ENCODE measurements around the gene TAF1C. TPM values are rescaled to one million over a fixed set of nuclear protein-coding genes. Genes with fewer than 3 reads are reported as not detected.

The TAF1C gene
- total RNA-seq, 1 donor from 2014 or later = 74.7 TPM

DNA sequence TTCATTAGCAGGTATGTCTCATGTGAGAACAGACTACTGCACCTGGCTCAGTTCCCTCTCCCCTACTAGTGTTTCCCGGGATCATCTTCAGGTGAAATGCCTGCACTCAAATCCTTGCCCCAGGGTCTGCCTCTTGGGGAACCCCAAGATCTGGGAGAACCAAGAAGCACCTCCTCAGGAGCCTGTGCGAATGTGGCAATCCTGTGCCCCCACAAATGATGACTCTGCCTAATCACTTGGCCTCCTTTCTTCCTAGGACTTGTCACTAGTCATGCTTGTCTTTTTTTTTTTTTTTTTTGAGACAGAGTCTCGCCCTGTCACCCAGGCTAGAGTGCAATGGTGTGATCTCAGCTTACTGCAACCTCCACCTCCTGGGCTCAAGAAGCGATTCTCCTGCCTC lies 25.8 kb upstream of the TAF1C start:
- no peak for DNase-seq
- H3K4me3 Mint-ChIP-seq (ENCODE audit: unreplicated experiment) = no peak overlapping the region
- TF ChIP-seq CTCF (IDR thresholded peaks at IDR 0.05; ENCODE audit: partially characterized antibody, unreplicated experiment) = no peak
- H3K9me3 Mint-ChIP-seq (ENCODE audit: unreplicated experiment) = peaks cover 2% of the 10 kb centered on the region
- peaks cover 5% of the 10 kb centered on the region for H3K36me3 Mint-ChIP-seq (ENCODE audit: unreplicated experiment)
- H3K27ac Mint-ChIP-seq (ENCODE audit: unreplicated experiment) = no peak overlapping the region
- peaks cover 3% of the 10 kb centered on the region for H3K27me3 Mint-ChIP-seq (ENCODE audit: unreplicated experiment)
- peaks cover 7% of the 10 kb centered on the region for H3K4me1 Mint-ChIP-seq (ENCODE audit: low read depth, unreplicated experiment)

- TF ChIP-seq CTCF (IDR thresholded peaks at IDR 0.05; ENCODE audit: partially characterized antibody, unreplicated experiment) = no peak
- Mint-ChIP-seq H3K27me3 (ENCODE audit: unreplicated experiment) (peaks cover 3% of the 10 kb centered on the region), H3K4me1 (ENCODE audit: low read depth, unreplicated experiment) (peaks cover 7% of the 10 kb centered on the region), H3K4me3 (ENCODE audit: unreplicated experiment) (no peak overlapping the region), H3K36me3 (ENCODE audit: unreplicated experiment) (peaks cover 5% of the 10 kb centered on the region), H3K27ac (ENCODE audit: unreplicated experiment) (no peak overlapping the region), H3K9me3 (ENCODE audit: unreplicated experiment) (peaks cover 2% of the 10 kb centered on the region)
- no peak for DNase-seq
Observed at GRCh38 chr16:84212154-84212553, 25.3 kb upstream of the TAF1C start.

DNA sequence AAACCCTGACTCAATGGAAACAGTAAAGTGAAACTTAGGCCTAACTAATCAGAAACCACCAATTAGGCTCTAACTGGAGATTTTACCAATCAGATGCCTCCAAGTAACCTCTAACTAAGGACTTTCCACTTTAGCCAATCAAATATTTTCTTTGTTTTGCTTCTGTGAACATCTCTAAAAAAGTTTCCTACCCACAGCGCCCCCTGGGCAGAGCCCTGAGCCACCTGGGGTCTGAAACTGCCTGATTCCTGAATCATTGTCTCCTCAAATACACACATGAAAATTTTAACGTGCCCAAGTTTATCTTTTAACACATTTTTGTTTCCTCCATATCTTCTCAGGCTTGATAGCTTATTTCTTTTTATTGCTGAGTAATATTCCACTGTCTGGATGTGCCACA lies 23.1 kb upstream of the TAF1C start:
- no peak for TF ChIP-seq CTCF (IDR thresholded peaks at IDR 0.05; ENCODE audit: partially characterized antibody, unreplicated experiment)
- Mint-ChIP-seq H3K36me3 (ENCODE audit: unreplicated experiment) (peaks cover 5% of the 10 kb centered on the region), H3K9me3 (ENCODE audit: unreplicated experiment) (no peaks in the 10 kb centered on the region), H3K4me1 (ENCODE audit: low read depth, unreplicated experiment) (peaks cover 7% of the 10 kb centered on the region), H3K27ac (ENCODE audit: unreplicated experiment) (no peak overlapping the region), H3K27me3 (ENCODE audit: unreplicated experiment) (peaks cover 3% of the 10 kb centered on the region), H3K4me3 (ENCODE audit: unreplicated experiment) (no peak overlapping the region)
- no peak for DNase-seq

DNA sequence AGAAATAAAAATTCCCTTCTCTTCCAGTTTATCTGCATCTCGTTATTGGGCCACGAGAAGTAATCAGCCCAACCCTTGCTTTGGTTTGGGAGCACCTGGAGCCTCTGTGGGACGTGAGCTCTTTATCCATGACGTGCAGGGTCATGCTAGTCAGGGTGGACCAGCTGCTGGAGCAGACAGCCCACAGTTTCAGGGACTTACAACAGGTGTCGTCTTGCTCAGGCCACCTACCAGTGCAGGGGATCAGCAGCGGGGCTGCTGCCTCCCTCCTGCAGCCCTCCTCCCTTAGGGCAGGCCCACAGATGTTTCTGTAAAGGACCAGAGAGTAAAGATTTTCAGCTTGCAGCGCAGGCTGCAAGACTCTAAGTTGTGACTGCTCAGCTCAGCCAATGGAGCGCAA lies 21.0 kb upstream of the TAF1C start:
- H3K36me3 Mint-ChIP-seq (ENCODE audit: unreplicated experiment) = peaks cover 5% of the 10 kb centered on the region
- no peak overlapping the region for H3K4me3 Mint-ChIP-seq (ENCODE audit: unreplicated experiment)
- no peak overlapping the region for H3K27ac Mint-ChIP-seq (ENCODE audit: unreplicated experiment)
- DNase-seq = no peak
- TF ChIP-seq CTCF (IDR thresholded peaks at IDR 0.05; ENCODE audit: partially characterized antibody, unreplicated experiment) = no peak
- H3K9me3 Mint-ChIP-seq (ENCODE audit: unreplicated experiment) = no peaks in the 10 kb centered on the region
- peaks cover 3% of the 10 kb centered on the region for H3K27me3 Mint-ChIP-seq (ENCODE audit: unreplicated experiment)
- peaks cover 7% of the 10 kb centered on the region for H3K4me1 Mint-ChIP-seq (ENCODE audit: low read depth, unreplicated experiment)

DNA sequence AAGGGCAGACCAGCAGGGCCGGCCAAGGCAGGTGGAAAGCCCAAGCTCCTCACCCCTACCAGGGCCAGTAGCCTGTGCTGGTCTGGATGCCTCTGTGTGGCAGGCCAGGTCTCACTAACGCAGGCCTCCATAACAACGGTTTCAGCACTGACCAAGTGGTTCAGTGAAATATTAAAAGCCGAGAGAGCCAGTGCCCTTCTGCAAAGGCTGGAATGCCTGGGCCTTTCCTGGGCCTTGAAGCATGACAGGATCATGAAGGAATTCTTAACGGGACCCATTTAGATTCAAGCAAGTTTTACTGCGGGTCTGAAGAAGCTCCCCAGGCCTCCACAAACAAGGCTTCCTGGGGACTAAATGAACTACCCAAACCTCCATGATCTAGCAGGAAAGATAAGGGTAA lies 20.4 kb upstream of the TAF1C start:
- no peak overlapping the region for H3K4me3 Mint-ChIP-seq (ENCODE audit: unreplicated experiment)
- peaks cover 7% of the 10 kb centered on the region for H3K4me1 Mint-ChIP-seq (ENCODE audit: low read depth, unreplicated experiment)
- H3K27me3 Mint-ChIP-seq (ENCODE audit: unreplicated experiment) = peaks cover 3% of the 10 kb centered on the region
- H3K27ac Mint-ChIP-seq (ENCODE audit: unreplicated experiment) = no peak overlapping the region
- no peak for DNase-seq
- no peak for TF ChIP-seq CTCF (IDR thresholded peaks at IDR 0.05; ENCODE audit: partially characterized antibody, unreplicated experiment)
- H3K36me3 Mint-ChIP-seq (ENCODE audit: unreplicated experiment) = peaks cover 9% of the 10 kb centered on the region
- H3K9me3 Mint-ChIP-seq (ENCODE audit: unreplicated experiment) = no peaks in the 10 kb centered on the region

Data from glutamatergic neuron (in vitro differentiated cells).